ENCODE results near the gene MCTP2. TPM values are rescaled to one million over a fixed set of nuclear protein-coding genes. Genes with fewer than 3 reads are reported as not detected.

MCTP2 gene, protein sequence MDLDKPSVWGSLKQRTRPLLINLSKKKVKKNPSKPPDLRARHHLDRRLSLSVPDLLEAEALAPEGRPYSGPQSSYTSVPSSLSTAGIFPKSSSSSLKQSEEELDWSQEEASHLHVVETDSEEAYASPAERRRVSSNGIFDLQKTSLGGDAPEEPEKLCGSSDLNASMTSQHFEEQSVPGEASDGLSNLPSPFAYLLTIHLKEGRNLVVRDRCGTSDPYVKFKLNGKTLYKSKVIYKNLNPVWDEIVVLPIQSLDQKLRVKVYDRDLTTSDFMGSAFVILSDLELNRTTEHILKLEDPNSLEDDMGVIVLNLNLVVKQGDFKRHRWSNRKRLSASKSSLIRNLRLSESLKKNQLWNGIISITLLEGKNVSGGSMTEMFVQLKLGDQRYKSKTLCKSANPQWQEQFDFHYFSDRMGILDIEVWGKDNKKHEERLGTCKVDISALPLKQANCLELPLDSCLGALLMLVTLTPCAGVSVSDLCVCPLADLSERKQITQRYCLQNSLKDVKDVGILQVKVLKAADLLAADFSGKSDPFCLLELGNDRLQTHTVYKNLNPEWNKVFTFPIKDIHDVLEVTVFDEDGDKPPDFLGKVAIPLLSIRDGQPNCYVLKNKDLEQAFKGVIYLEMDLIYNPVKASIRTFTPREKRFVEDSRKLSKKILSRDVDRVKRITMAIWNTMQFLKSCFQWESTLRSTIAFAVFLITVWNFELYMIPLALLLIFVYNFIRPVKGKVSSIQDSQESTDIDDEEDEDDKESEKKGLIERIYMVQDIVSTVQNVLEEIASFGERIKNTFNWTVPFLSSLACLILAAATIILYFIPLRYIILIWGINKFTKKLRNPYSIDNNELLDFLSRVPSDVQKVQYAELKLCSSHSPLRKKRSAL
- 9.0 and 11.9 TPM in 2 replicates for total RNA-seq

DNA sequence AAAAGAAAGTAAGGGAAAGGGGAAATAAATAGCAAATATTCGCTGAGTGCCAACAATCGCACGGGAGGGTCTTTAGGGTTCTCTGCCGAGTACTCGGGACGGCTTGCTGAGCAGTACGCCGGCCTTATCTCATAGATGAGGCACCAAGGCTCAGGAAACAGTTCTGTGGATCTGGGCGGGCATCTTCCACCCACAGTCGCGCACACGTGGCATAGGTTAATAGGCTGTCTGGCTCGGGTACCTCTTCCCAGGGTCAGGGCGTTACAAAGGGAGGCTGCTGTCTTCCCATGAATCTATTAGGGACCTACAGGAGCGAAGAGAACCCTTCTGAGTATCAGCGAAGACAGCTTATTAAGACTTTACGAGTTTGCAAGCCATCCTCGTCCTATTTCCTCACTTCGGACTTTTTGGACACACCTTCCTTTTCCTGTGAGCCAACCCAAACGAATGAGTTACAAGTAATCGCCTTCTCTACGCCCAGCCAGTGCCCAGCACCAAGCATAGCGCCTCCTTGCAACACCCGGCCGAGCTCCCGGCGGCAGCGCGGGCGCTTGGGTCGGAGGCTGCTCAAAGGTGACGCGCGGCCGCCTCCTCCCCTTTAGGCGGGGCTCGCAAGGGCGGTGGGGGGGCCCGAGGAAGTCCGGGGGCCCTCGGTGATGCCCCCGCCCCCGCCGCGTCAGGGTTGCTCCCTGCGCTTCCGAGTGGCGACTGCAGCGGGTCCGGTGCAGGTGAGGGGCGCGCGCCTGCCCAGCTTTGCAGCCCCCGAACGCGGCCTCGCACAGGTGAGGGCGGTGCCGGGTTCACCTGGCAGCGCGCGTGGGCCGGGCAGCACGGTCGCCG, at the start of gene MCTP2:
Gene MCTP2 (plus strand): TSS at position 679 of the 840 bp plus-strand sequence. CDS start 66,705 bp downstream, outside the sequence.
- DNase-seq = peak; percentile 1

DNA sequence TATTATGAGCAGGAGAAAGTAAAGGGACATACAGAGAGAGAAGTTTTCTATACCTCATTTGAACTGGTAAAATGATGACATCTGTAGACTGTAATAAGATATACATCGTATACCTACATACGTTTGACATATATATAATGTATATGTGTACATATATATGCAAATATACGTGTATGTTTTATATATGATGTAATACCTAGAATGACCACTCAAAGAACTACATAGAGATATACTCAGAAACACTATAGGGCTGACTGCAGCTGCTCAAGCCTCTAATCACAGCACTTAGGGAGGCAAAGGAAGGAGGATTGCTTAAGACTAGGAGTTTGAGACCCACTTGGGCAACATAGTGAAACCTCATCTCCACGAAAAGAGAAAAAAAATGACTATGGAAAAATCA, 48.5 kb upstream of the MCTP2 start:
- no peak for DNase-seq

DNA sequence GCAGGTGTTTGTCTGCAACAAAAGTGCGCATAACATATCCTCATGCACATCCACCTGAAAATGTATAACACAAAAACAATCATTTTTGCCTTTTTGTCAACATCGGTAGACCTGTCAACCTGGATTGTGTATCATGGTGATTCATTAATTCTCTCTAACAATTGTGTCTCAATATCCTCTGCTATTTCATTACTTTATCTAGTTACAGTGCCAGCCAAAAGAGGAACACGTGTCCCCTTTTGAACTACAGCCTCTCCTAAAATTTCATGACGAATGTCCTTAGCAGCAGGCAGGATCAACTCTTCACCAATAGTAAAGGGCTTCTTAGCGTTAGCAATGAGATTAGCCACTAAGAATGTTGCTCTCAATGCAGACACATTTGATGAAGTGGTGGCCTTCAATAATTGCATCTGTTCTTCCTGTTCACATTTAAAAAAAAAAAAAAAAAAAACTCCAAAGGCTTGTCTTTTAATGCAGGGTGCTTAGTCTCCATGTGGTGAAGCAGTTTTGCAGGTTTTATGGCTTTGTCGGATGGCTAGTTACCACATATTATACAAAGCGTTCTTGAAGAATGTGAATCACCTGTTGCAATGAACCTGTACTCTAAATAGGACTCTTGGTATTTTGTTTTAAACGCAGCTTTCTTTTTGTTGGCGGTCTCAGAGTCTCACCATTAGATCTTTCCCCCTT, 45.7 kb upstream of the MCTP2 start:
- DNase-seq = no peak

DNA sequence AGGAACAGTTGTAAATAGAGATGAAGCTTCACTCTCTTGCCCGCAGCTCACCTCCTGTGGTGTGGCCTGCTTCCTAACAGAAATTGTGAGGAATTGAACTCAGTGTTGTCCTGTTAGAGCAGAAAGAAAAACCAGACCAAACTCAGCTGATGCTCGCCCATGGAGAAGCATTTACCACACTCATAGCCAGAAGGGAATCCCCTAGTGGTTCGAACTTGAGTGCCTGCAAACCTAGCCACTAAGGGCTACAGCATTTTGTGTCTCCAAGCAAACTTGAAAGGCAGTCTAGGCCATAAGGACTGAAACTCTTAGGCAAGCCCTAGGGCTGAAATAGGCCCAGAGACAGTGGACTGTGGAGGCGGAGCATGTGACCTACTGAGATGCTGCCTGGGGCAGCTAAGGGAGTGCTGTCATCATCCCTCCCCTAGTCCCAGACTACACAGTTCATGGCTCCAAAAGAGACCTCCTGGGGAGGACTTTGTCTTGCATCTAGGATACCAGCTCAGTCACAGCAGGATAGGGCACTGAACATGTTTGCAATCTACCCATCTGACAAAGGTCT, 44.5 kb upstream of the MCTP2 start:
- no peak for DNase-seq

DNA sequence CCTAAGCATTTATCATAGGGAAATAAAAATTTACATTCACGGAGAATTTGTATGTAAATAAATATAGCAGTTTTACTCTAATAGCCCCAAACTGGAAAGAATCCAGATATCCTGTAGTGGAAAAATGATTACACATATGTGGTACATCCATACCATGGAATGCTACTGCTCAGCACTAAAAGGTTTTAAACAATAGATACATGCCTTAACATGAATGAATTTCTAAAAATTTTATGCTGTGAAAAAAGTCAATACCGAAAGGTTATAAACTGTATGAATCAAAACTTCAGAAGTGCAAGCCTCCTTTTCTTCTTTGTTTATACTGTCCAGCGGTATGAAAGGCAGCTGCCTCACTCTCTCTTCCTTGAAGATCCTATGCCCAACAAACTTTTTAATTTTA, 37.5 kb upstream of the MCTP2 start:
- DNase-seq = no peak

DNA sequence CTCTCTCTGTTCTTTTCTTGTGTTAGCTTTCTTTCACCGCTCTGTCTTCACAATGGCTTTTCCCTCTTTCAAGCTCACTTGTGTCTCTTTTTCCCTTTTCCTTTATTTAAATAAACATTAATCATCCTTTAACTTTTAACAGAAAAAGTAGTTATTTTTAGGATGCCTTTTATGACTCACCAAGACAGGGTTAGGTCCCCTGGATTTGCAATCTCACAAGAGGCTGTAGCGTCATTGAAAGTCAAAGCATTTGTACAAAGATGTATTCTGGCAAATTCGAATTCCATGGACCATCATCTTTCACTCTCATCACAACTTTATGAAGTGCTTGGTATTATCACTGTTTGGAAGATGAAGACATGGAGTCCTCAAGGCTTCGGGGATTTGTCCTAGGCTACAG, 34.8 kb upstream of the MCTP2 start:
- DNase-seq = no peak

DNA sequence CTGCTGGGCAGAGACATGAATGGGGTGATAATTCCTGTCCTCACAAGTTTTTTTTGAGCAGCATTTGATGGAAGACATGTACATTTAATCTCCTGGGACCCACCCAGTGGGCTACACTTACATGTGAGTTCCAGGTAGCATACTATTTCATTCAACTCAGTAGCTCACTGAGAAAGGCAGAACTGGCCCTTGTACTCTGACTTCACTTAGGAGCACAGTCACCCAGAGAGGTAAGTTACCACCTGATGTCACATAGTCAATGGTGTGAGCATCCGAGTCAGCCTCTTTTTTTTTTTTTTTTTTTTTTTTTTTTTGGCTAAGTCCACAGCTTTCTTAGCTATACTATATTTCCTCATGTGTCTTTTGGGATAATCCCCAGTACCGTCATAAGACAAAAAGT, 32.7 kb upstream of the MCTP2 start:
- DNase-seq = no peak

DNA sequence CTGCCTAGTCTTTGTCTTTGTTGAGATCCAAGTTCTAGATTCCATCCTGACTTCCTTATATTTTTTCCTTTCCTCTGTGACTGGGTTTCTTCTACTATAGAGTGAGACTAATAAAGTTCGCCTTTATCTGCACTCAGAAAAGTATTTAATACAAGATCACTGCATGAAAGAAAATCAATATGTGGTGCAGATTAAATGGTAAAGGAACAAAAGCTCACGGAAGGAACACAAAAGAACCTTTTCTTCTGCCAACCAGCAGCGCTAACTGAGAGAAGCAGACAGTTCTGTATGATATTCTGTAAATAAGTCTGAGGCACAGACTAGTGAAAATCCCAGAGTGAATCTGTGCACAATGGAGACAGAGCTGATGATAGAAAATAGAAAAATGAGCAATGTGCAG, 31.6 kb upstream of the MCTP2 start:
- no peak for DNase-seq

DNA sequence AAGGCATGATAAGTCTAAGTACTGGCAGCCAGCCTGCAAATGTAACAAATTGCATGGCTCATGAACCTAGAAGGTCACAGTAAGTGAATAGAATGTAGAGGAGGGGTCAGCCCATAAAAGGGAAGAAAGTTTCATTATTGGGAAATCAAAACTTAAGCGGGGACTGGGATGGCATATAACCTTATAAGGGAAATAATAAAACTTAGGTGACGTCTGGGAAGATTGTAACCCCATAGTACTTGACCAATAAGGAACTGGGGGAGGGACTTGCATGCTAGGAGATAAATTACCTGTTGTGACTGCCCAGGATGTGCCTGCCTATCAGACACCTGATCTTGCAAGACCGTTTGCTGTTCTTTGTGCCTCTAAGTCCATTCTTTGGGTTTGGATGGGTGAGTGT, 28.1 kb upstream of the MCTP2 start:
- DNase-seq = no peak

DNA sequence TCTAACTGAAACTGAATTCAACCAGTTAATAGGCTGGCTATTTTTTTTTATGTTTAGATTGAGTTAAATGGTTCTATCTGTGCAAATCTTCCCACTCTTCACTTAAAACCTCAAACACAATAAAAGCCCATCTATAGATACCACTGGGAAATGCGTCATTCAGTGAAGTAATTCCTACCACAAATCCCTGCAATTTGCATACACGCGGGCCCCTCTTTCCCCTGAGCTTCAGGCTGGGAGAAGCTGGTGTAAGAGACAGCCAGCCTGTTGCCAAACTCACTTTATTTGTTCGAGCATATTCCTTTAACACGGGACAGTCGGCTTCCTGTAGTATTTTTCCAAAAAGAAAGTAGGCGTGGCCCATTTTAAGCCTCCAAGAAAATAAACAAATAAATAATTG, 26.0 kb upstream of the MCTP2 start:
- DNase-seq = no peak

DNA sequence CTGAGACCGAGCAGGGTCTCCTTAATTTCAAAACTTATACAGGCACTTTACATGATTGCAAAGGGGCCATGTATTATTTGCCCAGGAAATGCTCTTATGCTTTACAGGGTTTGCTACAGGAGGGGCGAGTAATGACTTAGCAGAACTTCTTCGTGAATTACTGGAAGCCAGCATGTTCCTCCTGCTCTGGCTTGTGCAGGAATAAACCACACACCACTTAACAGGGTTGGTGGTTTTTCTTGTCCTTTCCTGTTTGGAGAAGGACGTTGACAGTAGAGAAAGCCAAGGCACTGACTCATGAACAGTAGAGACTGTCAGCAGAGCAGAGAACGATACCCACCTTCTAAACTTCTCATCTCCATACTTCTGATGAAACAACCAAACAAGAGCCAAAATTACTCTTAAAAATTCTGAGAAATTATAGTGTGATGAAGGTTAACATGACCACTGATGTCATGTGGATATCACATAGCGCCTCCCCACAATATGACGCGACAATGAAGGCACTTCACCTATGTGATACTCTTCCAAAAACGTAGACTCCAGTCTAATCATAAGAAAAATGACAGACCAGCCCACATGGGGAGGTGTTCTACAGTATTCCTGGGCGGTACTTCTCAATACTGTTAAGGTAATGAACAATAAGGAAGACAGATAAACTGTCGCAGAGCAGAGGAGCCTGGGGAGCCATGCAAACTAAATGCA, 24.7 kb upstream of the MCTP2 start:
- DNase-seq = no peak

DNA sequence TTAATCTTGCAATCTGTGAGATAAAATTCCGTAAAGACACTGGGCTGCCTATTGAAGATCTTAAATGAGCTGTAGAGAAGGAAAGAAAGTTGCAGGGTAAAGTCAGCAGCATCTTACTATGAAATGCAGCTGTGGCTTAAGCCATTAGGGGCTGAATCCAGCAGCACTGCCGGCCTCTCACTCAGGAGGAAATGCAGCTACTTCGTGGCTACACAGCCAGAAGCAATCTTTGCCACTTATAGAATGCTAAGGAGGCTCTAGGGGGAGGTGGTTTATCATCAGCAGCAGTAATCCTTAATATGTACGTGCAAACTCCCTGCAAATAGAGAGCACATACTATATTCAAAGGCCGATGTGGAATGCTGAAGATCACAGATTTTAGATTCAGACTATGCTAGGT, 19.1 kb upstream of the MCTP2 start:
- DNase-seq = no peak

DNA sequence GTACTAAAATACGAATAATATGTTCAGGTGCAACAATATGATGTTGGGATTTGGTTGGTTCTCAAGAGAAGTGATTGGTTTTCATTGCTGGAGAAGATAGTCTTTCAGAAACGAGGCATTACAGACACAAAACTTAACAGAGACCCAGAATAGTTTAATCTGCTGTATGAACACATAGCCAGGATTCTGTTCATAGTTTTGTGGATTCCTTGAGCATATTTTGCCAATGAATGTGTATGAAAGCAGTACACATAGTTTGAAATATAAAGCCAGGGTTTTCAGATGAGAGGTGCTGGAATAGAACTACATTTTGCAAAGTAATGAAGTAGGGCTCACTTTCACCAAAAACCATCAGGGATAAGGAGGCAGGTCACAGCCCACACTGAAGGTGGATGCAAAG, 5.7 kb upstream of the MCTP2 start:
- no peak for DNase-seq

DNA sequence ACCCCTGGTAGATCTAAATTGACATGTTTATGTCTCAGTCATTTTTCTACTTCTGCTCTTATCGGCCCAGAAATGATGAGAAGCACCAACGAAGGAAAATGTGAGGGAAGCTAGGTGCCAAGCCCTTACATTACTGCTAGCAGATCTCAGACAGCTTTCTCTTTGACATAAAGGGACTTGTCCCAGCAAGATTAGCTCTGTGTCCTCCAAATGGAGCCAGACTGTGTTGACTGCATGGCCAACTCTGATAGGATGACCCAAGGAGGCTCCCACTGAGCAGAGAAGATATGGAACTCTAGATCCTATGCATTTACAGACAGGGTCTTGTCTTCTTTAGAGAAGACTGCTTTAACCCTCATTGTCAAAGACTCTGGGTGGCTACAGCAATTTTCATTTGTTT, 2.8 kb upstream of the MCTP2 start:
- DNase-seq = no peak

DNA sequence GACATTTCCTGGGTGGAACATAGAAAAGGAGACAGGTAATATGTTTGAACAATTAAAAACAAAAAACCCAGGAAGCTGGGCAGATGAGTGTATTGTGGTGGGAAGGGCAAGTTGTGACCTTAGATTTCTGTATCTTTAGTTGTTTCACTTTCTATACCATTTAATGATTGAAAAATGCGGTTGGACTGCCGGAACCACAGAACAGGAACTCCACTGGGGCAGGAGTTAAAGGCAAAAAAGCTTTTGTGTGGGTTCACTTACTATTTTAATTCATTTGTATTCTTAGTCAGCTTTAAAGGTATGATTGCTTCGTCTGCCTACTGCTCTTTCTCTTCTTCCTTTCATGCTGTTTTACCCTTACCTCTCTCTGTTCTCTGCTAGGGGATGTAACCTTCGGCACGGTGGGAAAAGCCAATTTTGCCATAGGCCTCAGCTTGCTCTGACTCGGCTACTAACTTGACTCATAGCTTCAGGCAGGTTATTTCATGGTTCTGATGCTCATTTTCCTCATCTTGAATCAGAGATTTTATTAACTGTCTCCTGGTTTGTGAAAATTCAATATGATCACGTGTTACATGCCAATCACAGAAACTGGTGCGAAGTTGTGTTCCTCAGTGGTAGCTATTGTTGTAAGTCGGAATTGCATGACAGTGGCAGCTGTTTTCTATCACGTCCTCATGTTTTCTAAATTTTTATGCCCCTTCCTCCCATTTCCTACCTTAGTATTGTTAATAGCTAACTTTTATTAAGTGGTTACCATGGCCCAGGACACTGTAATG, 1.6 kb upstream of the MCTP2 start:
- no peak for DNase-seq

DNA sequence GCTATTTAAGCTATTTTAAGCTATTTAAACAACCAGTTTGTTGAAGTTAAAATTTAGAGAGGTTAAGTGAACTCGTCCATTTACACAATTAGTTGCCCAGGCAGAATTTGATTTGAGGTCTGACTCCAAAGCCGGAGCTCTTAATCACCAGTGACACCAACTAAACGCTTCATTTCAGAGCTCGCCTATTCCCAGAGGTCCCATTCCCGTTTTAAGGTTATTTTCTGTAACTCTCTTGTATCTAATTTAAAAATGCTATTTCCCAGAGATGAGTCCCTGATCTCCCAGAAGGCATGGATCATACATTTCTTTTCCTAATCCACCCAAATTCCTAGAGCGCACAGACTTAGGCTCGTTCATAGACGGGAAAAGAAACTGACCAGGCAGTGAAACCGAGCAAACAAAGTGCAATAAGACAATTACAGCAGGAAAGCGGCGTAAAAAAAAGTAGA, 904 bp upstream of the MCTP2 start:
- DNase-seq = no peak

DNA sequence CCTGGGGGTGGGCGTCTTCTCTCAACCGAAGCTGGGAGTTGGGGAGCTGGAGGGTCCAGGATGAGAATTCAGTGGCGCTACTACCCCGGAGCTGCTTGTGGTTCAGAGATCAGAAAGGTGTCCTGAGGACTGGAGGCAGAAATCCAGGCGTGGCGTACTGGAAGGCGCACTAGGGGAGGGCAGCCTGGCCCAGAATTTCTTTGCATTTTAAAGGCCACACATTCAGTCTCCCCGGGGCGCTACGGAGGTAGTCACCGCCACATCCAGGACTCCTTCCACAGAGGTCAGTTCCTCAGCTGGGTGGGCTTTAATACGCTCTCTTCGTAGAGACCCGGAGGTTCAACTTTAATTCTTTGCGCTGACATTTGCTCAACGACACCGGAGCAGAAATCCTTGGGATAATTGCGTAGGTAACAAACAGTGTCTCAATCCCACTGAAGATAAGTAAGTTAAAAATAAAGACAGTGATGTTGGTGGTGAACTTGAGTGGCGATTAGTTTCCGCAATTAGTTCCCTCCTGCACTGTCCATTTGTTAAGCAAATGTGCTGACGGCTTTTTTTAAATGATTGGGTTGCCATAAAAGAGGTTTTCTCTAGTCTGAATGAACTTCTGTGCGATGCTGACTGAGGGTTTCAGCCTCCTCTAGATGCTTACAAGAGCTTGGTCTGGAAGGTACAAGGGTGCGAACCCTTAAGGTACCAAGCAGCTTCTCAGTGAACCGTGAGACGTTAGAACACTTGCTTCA, 535 bp downstream of the MCTP2 start:
- DNase-seq = no peak

DNA sequence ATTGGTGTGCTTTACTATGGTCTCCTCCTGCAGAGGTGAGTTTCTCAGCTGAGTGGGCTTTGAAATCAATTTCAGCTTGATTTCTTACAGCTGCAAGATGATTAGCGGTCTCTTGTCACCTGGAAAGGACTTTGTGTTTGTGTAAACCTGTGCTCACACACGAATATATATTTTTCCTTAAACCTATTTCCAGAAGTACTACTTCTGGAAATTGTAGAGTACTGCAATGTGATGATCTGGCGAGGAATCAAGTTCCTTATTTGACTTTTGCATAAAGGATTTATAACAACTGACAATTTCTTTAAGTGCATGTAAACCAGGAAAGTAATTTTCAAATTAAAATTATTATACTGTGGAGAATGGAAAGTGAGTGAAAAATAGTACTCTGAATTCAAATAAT, 2.1 kb downstream of the MCTP2 start:
- no peak for DNase-seq

DNA sequence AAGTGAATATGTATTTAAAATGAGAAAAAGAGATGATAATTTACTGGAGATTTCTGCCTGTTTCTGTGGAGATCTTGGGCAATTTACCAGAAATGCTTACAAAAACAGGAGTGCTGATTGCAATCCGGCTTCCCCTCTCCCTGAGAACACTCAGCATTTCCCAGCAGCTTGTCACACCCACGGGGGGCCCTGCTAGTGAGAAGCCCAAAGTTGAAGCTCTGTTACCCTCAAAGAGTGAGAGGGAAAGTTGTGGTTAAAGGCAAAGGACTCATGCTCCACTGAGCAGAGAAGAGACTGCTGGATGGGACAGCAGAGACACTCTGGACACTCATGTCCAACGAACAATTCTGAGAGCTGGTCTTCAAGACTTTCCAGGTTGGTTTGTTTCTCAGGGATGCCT, 2.9 kb downstream of the MCTP2 start:
- no peak for DNase-seq

DNA sequence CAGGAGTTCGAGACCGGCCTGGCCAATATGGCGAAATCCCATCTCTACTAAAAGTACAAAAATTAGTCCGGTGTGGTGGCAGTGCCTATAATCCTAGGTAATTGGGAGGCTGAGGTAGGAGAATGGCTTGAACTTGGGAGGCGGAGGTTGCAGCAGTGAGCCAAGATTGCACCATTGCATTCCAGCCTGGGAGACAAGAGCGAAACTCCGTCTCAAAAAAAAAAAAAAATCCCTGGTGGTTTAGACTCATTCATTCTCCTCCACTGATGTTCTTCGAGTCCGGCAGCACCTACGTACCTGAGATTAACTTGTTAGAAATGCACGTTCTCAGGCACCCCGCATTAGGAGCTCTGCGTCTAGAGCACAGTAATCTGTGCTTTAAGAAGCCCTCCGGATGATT, 3.7 kb downstream of the MCTP2 start:
- no peak for DNase-seq
